ENCODE measurements around the gene DRC1.
"Not testable (repeated sequence)": the region's sequence is repeated elsewhere in the genome, so short reads cannot be mapped to it uniquely, and the experiment has no call there.

Gene DRC1

DNA sequence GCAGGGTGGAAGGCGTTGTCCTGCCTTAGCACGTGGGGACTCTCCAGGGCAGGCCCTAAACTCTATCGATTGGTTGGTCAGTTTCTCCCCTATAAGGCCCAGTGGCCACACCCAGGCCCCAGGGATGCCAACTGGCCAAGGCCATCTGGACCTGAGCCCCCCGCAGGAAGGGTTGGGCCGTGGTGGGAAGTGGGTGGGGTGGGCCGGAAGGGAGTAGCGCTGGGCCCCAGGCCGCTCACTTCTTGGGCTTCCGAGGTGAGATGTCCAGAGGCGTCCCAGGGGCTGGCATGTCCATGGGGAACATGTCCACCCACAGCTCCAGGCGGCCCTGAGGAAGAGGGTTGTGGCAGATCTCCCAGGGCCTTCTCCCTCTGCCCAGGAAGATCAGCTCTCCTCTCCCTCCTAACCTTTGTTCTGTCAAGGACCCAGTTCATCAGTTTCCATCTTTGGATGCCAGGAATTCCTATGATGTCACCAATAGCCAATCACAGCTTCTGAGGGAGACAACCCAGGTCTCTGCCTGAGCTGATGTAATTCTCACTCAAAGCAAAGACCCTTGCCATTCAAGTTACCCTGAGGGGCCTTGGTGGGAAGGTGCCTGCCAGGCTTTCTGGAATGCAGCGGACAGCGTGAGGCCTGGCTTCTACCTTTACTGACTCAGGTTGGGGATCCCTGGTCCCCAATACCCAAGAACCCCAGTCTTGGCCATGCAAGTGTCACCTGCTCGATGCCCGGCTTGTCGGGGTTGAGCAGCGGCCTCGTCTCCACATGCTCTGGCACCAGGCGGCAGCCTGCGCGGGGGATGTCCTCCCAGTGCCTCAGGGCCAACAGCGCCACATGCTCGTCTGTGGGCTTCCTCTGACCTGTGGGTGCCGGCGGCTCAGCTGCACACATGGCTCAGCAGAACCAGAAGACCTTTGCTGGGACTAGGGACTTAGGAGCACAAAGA lies 61.8 kb downstream of the DRC1 start:
- DNase-seq (ENCODE audit: low read depth in 3 of 3): no peak

DNA sequence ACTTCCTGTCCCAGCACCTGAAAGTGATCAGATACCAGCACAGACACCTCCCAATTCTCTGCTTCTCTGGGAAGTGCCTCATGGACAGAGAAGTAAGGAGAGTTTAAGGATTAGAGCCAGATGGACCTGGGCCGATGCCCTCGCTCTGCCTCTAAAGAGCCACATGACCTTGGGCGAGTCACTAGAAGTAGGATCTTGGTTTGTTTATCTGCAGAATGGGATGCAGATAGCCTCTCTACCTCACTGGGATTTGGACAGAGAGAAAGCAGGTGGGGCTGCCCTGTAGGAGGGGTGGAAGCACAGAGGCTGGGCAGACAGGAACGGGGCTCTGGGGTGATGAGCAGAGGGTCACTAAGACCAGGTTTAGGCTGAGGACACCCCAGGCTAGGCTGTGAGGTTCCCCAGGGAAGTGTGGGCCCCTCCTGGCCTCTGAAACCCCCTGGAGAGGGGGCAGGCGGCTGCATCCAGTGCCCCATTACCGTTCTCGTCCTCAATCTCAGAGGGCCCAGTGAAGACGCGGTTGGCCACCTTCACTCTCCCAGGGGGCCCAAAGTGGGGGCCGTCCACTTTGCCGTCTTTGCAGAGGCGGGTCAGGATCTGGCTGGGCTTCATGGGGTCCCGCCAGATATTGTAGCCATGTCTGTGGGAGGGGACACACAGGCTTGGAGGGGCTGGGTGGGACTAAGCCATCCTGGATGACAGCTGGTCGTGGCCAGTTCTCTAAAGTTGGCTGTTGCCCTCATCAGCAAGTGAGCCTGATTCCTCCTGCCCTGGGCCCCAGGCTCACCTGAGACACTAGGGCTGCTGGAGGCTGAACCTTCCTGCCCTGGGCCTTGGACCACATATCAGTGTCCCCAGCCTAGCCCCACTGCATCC lies 62.9 kb downstream of the DRC1 start:
- DNase-seq (ENCODE audit: low read depth in 3 of 3): no peak

DNA sequence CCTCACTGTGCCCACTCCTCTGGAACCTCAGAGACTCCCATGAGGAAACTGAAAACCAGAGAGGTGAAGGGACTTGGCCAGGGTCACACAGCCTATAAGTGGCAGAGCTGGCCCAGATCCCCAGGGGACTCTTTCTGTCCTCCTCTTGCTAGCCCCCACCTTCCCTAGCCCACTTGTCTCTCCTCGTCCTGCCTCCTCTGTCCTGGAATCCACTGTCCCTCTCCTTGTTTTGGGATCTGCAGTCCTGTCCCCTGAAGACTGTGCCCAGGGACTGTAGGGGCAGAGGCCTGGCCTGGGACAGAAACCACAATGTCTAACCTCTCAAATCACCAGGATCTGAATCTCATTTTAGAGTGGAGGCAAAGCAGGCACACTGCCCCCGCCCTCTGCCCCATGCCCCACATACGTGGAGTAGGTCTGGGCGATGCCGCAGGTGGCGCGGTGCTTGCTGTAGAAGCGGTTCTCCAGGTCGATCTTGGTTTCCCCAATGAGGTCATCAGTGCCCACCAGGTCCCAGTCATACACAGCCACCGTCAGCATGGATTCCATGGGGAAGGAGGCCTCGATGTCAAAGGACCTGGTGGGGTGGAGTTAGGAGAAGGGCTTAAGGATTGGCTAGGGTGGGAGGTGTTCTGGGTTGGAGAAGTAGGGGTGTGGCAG lies 63.7 kb downstream of the DRC1 start:
- no peak for DNase-seq (ENCODE audit: low read depth in 3 of 3)

DNA sequence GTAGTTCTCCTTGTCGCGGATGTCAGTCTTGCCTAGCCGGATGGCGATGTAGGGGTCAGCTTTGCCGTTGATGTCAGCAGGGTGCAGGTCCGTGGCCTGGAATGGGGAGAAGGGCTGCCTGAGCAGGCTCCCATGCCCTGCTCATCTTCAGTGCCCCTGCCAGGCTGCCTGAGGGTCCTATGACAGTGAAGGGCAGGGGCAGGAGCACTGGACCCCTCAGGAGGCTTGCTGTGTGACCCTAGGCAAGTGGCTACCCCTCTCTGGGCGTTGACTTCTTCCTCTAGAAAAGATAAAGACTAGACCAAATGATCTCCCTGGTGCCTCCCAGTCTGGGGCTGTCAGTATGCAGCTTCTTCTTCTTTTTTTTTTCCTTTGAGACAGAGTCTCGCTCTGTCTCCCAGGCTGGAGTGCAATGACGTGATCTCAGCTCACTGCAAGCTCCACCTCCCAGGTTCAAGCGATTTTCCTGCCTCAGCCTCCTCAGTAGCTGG lies 64.3 kb downstream of the DRC1 start:
- no peak for DNase-seq (ENCODE audit: low read depth in 3 of 3)

DNA sequence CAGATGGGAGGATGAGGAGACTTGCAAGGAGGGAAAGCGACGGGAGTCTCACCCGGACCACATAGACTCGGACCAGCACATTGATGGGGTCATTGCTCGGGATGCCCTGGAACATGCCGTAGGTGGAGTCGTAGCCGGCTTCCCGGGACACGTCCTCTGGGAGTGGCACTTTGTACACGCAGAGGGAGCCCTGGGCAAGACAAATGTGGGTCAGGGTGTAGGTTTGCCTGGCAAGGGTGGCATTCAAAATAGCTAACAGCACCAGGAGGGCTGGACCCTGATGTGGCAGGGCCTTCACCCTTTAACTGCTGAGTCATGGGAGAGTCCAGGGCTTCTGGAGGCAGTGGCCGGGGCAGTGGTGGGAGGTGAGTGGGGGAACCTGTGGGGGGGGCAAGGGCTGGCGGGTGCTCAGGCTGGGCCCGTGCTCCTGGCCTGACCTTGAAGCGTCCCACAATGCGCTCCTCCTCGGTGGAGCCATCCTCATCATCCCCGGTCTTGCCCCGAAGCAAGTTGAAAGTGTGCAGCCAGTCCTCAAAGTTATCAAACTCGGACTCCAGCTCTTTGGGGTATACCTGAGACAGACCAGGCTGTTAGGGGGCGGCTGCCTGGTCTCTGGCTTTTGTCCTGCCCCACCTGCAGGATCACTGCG lies 65.1 kb downstream of the DRC1 start:
- no peak for DNase-seq (ENCODE audit: low read depth in 3 of 3)

DNA sequence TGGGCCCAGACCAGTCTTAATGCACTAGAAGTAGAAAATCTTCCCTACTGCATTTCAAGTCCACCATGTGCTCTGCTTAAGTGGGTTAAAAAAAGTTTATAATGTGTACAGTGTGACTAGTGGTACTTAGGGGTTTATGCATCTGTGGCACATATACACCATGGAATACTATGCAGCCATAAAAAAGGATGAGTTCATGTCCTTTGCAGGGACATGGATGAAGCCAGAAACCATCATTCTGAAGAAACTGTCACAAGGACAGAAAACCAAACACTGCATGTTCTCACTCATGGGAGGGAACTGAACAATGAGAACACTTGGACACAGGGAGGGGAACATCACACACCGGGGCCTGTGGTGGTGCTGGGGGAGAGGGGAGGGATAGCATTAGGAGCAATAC lies 66.8 kb downstream of the DRC1 start:
- DNase-seq (ENCODE audit: low read depth in 3 of 3): not testable (repeated sequence)

DNA sequence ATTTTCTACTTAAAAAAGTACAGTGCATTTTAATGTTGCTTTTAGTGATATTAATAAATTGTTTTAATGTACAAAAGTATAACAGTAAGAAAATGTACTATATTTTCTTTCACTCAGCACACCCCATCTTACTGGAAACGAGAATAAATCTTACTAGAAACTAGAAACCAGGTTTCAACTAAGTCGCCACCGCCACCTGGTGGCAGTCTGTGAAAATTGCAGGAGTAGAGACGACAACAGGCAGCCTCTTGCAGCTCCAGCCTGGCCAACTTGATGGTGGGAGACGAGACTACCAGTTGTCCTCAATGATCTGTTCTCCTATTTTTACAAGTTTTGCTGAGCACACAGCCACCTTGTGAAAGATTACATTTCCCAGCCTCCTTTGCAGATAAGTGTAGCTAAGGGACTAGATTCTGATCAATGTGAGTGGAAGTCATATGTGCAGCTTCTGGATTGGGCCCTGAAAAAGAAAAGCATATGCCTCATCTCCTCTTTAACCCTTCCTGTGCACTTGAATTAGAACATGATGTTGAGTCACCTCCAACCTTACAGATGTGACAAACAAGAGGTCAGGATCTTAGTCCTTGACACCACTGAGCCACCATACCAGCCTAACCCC lies 67.5 kb downstream of the DRC1 start:
- peak; percentile 48 to 68 (median 66) for DNase-seq (ENCODE audit: low read depth in 3 of 3)

DNA sequence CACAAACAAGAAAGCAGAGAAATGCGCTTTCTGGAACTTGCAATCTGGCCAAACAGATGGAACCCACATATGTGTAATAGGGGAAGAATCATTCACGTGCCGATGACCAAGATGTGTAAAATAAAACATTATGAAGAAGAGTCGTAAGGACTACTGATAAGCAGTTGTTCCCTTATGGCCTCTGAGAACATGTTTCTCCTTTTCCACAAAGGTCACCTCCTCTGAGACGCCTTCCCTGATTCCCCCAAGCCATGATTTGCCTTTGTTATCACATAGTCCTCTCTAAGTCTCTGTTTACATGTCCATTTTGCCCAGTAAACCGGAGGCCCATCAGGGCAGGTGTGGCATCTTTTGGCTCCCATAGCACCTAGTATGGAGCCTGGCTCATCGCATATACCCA lies 68.2 kb downstream of the DRC1 start:
- no peak for DNase-seq (ENCODE audit: low read depth in 3 of 3)

DNA sequence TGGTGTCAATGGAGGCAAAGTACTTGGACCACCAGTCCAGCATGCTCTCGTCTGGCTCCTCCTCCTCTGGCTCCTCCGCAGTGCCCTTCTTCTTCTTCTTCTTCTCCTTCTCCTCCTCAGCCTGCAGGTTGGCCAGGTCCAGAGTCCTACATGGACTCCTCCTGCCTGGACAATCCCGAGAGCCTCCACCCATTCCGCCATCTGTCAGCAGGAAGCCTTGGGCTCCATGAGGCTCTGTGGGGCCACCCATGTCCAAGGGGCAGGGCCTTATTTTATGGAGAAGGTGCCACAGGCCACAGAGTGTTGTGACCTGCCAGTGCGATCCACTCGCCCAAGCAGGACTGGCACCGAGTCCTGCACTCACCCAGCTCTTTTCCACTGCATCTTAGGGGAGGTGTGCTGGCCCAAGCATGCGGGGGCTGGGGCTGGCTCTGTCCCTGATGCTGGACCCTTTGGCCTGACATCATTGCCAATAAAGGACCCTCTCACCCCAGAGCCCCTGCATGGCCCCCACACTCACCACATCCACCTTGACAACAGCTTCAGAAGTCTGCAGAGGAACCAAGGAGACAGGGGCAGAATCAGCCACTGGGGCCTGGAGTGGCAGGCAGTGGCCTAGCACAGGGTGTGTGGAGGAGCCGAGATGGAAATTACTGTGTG lies 69.0 kb downstream of the DRC1 start:
- DNase-seq (ENCODE audit: low read depth in 3 of 3): no peak

DNA sequence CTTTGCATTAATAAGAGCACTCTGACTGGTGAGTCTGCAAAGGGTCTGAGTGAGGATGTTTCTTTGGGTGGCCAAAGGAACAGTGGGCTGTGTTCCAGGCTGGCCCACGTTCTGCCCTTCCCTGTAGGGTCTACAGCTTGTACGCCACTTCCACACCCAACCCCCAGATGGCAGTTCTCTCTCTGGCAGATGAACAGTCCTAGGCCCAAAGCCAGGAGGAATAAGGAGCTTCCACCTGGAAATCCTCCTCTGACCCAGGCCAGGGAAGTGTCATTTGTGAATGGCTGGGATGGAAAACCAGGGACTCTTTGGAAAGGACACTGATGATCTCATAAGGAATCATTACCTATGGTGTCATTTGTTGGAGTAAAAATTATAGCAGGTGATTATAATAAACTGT lies 69.6 kb downstream of the DRC1 start:
- DNase-seq (ENCODE audit: low read depth in 3 of 3): no peak

DNA sequence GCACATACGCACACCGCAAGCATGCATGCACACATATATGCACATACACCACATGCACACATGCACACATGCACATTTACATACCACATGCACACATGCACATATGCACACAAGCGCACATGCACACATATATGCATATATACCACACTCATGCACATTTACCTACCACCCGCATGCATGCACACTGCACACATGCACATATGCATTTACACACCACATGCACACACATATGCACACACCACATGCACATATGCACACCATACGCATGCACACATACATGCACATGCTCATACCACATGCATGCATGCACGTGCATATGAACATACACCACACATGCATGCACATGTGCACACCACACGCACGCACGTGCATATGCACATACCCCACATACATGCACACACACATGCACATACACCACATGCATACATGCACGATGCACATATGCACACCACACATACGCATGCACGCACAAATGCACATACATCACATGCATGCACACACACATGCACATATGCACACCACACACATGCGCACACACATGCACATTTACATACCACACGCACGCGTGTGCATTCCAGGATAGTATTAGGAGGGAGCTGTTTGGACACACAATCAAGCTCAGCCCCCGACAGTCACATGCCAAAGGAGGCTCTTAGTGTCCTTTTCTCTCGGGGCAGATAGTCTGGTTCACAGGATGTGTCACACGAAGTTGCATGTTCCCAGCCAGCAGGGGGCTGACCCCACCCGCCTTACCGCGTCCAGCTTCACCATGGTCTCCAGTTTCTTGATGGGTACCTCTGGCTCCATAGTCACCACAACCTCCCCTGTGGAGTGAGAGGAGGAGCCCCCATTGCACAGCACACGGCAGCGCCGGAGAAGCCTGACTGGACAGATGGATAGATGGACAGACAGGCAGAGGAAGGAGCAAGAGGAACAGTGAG lies 70.3 kb downstream of the DRC1 start:
- no peak for DNase-seq (ENCODE audit: low read depth in 3 of 3)

DNA sequence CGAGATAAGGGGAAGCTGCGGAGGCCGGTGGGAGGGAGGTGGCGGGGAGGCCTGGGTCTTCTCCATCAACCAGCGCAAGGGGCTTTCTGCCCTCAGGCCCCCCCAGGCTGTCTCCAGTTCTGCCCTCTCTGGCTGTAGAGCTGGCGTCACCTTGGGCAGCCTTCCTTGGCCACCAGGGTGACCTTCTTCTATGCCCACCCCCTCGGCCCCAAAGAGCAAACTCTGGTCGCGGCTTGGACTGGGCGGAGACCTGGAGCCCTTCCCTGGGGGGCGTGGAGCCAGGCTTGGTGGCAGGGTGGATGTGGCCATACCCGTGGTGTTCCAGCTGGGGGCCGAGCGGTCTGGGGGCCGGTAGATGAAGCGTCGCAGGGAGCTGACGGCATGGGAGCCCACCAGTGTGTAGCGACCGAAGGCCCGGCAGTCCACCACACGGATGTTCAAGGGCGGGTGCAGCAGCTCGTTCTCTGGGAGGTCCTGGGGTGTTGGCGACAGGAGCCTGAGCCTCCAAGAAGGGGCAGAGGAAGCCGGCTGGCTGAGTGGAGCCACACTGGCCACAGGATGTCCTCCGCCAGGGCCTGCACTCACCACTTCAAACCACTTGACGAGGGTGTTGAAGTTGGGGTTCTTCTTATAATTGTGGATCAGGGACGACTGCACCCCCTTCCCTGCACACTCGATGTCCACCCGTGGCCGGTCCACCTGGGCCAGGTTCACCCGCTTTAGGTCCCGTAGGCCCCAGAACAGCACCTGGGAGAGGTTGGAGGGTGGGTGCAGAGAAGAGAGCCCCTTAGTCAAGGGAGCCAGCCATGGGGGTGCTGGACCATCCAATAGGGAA lies 71.3 kb downstream of the DRC1 start:
- no peak for DNase-seq (ENCODE audit: low read depth in 3 of 3)

DNA sequence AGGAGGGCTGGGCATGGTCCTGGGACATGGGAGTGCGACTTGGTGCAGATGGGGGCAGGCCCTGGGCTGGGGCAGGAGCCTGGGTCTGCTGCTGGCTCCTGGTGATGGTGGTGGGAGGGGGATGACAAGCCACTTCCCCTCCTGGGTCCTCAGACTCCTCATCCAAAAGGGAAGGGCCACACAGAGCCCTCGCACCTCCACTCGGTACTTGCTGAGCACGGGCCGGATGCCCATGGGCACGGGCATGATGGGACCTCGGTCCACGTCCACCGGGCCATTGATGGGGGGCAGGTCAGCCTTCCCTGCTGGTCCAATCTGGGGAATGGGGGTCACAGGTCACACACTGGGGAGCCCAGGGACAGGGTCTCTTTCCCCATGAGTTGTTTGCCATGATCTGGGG lies 72.1 kb downstream of the DRC1 start:
- no peak for DNase-seq (ENCODE audit: low read depth in 3 of 3)

DNA sequence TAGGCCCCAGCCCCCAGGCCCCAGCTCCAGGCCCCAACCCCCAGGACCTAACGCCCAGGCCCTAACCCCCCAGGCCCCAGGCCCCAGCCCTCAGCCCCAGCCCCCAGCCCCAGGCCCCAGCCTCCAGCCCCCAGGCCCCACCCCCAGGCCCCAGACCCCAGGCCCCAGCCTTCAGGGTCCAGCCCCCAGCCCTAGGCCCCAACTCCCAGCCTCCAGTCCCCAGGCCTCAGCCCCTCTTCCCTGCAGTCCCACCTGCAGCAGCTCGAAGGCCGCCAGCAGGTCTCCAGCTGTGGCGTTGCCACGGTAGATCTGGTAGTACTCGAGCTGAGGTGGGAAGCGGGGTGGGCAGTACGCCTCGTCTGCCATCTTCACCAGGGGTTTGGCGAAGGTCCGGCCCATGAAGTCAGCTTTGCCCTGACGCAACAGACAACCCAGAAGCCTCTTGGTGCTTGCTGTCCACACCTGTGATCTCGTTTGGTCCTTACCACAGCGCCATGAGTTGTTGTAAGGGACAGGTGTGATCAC lies 72.6 kb downstream of the DRC1 start:
- DNase-seq (ENCODE audit: low read depth in 3 of 3): no peak

DNA sequence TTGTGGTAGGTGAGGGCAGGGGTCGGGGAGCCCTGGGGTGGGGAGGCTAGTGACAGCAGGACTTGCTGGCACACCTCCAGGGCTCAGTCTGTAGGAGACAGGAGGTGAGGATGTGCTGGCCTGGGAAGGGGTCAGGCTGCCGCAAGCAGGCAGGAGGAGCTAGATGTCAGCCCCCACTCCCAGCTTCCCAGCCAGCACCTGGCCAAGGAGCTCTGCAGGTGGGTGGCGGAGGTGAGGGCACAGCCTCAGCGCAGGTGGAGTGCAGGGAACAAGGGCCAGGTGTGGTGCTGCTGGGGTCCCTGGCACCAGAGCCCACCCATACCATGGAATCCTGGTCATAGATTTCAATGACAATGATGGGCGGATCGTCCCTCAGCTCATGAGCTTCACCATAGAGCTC lies 73.3 kb downstream of the DRC1 start:
- no peak for DNase-seq (ENCODE audit: low read depth in 3 of 3)

DNA sequence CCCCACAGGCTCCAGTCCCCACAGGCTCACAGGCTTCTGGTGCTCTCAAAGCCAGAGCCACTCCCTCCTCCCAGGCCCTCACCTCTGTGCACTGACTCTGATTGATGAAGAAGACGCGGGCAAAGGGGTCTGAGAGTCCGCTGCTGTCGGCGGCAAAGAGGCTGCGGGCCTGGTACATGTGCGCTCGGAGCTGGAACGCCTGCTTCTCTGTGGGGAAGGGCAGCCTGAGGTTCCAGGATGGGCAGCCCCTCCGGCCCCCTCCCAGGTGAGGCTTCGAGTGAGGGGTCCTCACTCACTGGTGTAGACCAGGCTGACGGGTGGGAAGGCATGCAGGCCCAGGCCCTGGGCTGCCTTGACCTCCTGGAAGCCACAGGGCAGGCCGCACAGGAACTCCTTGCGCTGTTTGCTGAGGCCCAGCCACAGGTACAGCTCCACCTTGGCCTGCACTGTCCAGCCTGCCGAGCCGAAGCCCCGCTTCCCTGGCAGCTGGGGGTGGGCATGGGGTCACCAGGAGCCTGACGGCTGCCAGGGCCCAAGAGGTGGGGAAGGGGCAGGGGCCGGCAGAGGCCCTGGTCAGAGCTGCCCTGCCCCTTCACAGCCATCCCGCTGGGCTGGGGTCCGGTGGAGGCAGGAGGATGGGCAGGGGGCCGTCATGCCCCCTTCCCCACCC lies 74.2 kb downstream of the DRC1 start:
- DNase-seq (ENCODE audit: low read depth in 3 of 3): no peak

DNA sequence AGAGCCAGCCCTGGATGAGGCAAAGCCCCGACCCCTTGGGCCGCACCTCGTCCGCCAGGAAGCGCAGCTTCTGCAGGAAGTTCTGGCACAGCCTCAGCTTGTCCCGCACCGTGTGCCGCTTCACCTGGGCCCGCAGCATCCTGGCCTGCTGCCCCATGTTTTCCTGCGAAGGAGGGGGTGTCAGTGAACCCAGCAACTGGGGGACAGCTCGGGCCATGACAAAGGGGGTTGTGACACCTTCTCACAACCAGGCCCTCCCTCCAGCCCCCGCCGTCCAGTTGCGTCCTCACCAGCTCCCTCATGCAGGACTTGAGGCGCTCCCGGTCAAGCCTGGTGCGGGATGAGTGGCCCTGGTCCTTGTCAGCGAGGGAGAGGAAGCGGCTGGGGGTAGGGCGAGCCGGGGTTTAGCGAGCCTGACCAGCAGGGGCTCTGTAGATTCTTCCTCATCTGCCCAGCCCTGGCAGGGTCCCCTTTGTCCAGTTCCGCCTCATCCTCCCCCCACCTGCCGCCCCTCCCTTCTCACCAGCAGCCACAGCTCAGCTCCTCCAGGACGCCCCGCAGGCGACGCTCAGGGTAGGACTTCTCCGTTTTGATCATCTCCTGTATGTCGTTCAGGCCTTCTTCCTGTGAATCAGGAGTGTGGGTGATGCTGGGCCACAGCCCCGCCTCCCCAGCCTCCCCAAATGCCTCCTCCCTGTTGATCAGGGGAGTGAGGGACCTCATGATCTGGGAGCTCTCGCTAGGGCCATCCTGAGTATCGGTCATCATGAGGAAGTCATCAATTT lies 75.6 kb downstream of the DRC1 start:
- no peak for DNase-seq (ENCODE audit: low read depth in 3 of 3)
